ENCODE measurements around the gene FBXL7.

Gene FBXL7

GRCh38 chr5:15957124-15957523, 457.1 kb downstream of the FBXL7 start:
- H3K4me3 ChIP-seq (ENCODE audit: low read depth, low read length), result no peak overlapping the region
- no peak for DNase-seq (ENCODE audit: low read depth)
- TF ChIP-seq, protein P1, sequence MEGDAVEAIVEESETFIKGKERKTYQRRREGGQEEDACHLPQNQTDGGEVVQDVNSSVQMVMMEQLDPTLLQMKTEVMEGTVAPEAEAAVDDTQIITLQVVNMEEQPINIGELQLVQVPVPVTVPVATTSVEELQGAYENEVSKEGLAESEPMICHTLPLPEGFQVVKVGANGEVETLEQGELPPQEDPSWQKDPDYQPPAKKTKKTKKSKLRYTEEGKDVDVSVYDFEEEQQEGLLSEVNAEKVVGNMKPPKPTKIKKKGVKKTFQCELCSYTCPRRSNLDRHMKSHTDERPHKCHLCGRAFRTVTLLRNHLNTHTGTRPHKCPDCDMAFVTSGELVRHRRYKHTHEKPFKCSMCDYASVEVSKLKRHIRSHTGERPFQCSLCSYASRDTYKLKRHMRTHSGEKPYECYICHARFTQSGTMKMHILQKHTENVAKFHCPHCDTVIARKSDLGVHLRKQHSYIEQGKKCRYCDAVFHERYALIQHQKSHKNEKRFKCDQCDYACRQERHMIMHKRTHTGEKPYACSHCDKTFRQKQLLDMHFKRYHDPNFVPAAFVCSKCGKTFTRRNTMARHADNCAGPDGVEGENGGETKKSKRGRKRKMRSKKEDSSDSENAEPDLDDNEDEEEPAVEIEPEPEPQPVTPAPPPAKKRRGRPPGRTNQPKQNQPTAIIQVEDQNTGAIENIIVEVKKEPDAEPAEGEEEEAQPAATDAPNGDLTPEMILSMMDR (IDR thresholded peaks at IDR 0.05; ENCODE audit: insufficient read depth, low read depth, low read length, missing control alignments), result no peak

DNA sequence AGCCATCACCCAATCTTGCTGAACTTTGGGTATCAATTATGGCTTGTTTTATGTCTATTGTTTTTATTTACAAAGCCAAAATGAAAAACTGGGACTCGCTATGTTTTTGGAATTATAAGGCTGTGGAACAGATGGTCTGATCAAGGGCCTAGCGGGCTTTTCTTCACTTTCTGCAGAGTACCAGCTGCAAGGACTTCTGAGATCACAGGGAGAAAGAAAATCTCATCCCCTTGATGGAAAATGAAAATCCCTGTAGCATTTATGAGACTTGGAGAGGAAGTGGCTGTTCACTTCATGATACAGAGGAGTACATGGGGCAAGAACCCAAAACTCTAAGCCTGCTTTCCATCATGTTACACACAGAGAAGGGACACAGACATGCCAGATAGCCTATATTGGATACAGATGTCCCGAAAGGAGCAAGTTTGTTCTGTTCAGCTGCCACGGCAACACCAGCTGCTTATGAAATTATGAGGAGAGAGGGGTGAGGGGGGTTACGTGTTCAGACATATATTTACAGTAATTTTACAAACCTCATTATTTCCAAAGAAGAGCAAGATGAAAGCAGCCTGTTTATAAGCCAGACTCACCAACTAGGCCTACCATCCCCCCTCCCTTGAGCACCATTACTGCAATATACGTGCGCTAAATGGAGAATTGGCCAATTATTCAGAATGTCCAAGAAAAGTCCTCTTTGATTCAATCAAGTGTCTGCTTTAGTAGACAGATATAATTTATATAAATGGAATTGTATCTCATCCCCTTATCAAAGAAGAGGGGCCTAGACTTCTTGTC, 459.6 kb downstream of the FBXL7 start:
- H3K4me3 ChIP-seq (ENCODE audit: low read depth, low read length), result no peak overlapping the region
- DNase-seq (ENCODE audit: low read depth), result no peak
- TF ChIP-seq, protein P1 (IDR thresholded peaks at IDR 0.05; ENCODE audit: insufficient read depth, low read depth, low read length, missing control alignments), result no peak

GRCh38 chr5:15966066-15966640, 466.2 kb downstream of the FBXL7 start:
- no peak for DNase-seq (ENCODE audit: low read depth)
- TF ChIP-seq, protein P1 (IDR thresholded peaks at IDR 0.05; ENCODE audit: insufficient read depth, low read depth, low read length, missing control alignments), result no peak
- no peak overlapping the region for H3K4me3 ChIP-seq (ENCODE audit: low read depth, low read length)

- H3K4me3 ChIP-seq (ENCODE audit: low read depth, low read length), result no peak overlapping the region
- TF ChIP-seq, protein P1 (IDR thresholded peaks at IDR 0.05; ENCODE audit: insufficient read depth, low read depth, low read length, missing control alignments), result no peak
Observed at GRCh38 chr5:15966651-15967050, 466.7 kb downstream of the FBXL7 start.

DNA sequence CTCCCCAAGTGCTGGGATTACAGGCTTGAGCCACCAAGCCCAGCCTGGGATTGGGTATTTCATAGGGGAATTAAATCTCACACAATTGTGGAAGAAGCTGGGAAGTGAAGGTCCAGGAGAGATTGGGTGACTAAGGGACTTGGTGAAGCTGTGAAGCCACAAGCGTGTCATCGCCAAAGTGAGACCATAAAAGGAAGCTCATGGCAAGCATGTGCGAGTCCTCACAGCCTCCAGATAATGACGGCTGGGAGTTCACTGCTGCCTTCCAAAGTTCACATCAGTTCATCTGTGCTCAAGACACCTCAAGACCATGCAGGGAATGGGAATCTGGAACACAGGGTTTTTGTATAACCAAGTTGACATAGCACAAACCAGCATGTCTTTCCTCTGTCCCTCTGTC, 469.0 kb downstream of the FBXL7 start:
- DNase-seq (ENCODE audit: low read depth), result no peak
- TF ChIP-seq, protein P1 (IDR thresholded peaks at IDR 0.05; ENCODE audit: insufficient read depth, low read depth, low read length, missing control alignments), result no peak
- no peak overlapping the region for H3K4me3 ChIP-seq (ENCODE audit: low read depth, low read length)

More at GRCh38 chr5:15966651-15967050, 466.7 kb downstream of the FBXL7 start:
- no peak for DNase-seq (ENCODE audit: low read depth)

DNA sequence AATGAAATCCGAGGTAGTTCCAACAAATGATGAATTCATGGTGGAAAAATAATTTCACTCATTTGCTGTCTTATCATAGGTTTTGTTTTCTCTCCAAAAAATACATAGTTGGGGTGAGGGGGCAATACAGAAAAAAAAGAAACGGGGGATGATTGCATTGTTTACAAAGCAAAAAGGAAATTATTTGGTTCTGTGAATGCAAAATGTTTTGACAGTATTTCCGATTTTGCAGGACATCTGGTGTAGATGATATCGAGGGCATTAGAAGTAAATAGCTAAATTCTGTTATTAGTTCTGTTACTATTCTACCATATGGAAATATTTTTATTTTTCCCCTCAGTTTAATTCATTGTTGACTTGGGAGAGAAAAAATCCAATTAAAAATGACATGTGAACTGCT, 477.9 kb downstream of the FBXL7 start:
- TF ChIP-seq, protein P1 (IDR thresholded peaks at IDR 0.05; ENCODE audit: insufficient read depth, low read depth, low read length, missing control alignments), result no peak
- DNase-seq (ENCODE audit: low read depth), result no peak
- no peak overlapping the region for H3K4me3 ChIP-seq (ENCODE audit: low read depth, low read length)

Data from GM12865 (cell line).